PC-3 (cell line): Measurements from ENCODE around the gene ELP5.

Experiments
- CTCF ChIP-seq: fragments of 300-600 bp; sonication (generic); conservative IDR thresholded peaks from 2 replicates; pipeline ENCODE4 v1.5.1; 2017; ENCODE audit warnings: antibody characterized with exemption, low read depth, mild to moderate bottlenecking, low read length
- EZH2 ChIP-seq: fragments of 300-600 bp; sonication (generic); IDR thresholded peaks from one replicate; pipeline ENCODE4 v1.6.1; 2017; ENCODE audit warnings: antibody characterized with exemption, mild to moderate bottlenecking, low read length; ENCODE audit not compliant: unreplicated experiment
- EZH2phosphoT487 ChIP-seq: fragments of 300-600 bp; sonication (generic); IDR thresholded peaks from 2 replicates; pipeline ENCODE4 v1.6.1; 2018; ENCODE audit warnings: mild to moderate bottlenecking, antibody characterized with exemption, low read length, borderline replicate concordance

DNA sequence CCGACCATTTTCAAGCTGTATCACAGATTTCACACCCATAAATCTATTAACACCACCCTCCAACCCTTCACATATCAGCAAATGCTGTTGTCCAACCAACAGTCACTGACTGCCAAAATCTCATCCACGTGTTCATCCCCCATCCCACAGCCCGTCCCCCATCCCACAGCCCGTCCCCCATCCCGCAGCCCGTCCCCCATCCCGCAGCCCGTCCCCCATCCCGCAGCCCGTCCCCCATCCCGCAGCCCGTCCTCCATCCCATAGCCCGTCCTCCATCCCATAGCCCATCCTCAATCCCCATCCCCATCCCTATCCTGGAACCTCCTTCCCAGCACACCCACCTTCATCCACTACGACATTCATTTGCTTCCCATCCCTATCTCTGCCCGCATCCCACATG, 46.5 kb upstream of the ELP5 start:
- TF ChIP-seq CTCF: no peak
- no peak for TF ChIP-seq EZH2phosphoT487
- no peak for TF ChIP-seq EZH2
